T-helper 1 cell (primary cell): ENCODE measurements around the gene CCSER1.

ENCODE experiments used
- DNase-seq, 5 donors: peaks; one replicate each; pipeline ENCODE4 v3.0.0-alpha.2; 2012 to 2020

The CCSER1 gene

DNA sequence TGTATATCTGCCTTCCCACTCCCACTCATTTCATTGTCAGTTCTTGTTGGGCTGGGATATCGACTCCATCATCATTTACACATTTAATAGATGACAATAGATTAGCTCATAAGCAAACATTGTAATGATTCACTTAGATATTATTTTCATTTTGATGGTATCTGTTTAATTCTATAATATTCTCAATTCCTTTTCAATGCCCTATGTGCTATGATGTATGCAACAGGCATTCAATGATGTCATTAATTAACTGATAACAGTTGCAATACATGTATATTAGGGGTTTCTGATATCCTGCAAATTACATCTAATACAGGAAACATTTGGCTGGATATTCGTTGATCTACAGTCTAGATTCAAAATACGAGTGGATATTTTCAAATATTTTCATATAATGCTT is 850.5 kb downstream of the CCSER1 start:
- no peak for DNase-seq

DNA sequence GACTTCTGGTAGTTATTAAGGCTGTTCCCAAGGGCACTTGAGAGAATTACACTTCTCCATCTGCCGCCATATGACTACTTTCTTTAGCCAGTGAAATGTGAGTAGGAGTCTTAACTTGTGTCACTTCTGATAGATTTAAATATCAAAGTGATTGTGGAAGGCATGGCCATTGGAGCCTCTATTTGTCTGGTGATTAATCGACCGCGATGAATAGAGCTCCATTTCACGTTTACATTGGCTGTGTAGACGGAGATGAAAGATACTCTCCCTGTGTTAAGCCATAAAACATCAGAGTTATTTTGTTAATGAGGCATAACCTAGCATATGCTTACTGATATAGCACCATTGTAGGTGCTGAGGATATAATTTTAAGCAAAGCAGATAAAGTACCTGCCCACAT is 852.4 kb downstream of the CCSER1 start:
- DNase-seq, result no peak

DNA sequence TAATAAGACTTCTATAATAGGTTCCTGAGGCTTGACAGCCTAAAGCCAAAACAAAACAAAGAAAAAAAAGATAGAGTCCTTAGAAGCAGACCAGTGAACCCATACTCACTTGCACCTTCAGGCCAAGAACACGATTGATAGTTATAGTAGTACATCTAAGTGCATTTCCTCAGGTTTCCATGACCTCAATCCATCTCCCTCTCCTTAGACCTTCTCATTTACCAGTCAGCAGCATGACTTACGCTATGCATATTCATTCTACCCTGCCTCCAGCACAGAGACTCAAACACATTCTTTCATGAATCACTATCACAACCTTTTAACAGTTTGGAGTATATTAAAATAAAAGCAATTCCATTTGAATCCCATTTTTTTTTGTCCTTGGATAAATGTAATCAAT is 855.6 kb downstream of the CCSER1 start:
- DNase-seq, result no peak

DNA sequence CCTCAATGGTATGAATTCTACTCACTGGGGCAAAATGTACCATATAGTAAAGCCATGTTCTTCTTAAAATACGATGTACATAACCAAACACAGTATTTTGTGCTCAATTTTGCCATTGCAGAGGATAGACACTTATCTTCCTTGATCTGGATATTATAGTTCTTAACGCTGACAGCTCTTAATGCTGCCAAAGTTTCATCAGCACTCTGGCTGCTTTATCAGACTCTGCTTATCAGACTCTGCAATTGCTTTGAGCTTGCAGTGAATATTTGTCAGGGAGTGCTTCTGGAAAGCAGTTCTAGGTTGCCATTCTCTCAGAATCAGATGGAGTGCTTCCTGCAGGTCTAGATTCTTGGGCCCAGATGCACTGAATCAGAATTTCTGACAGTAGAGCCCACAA is 863.1 kb downstream of the CCSER1 start:
- no peak for DNase-seq

DNA sequence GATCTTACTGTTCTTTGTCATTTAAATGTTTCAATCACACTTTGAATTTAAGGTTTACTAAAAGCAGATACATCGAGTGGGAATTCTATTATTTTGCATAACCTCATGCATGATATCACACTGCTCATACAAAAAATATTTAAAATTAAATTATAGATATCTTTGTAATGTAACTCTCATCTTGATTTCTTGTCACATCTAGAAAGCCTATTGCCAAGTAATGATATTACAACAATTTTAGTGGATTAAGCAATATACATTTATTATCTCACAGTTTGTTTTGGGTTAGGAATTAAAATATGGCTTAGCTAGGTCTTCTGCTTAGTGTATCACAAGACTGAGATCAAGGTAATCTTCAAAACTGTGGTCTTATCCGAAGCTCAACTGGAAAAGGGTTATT is 865.0 kb downstream of the CCSER1 start:
- DNase-seq, result no peak

DNA sequence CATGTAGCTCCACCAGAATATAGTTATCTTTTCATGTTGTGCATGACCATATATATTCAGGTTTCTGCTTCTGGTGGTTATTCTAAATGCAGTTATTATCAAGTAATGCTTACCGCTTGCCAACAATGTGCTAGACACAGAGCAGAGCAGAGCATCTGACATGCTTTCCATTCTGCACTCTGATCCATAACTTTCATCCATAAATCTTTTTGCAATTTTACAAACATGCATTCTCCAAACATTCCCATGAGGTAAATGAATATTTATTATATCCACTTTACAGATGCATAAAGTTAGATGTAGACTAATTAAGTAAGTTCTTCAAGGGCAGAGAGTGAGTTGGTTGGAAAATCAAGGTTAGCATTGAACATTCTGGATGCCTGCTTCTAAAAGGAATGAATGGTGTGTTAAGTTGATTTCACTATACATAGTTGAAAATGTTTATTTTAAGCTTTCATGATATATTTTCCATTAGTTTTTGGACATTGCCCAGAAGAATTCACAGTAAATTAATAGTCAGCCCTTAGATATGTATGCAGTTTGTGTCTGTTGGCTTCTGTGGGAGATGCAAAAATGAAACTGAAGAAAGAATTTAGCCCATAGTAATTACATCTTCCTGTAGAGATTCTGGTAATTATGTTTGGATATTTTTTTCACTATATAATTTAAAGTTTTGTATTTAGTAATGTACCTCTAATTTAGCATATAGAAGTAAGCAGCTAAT is 867.8 kb downstream of the CCSER1 start:
- no peak for DNase-seq

DNA sequence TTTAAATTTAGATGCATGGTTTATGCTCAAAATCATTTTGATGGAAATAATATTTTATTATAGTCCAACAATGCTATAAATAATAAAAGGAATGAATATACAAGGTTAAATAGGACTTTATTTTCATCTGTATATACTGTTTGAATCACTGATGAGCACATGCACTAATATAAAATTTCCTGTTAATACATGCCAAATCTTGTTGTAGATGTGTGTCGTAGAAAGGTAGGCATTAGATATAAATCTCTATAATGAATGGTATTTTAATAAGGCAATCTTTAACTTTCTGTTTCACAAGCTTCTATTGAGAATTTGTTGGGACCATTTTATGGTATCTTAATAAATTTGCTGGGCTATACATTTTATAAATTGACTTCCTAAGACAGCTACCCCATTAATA is 868.8 kb downstream of the CCSER1 start:
- no peak for DNase-seq

DNA sequence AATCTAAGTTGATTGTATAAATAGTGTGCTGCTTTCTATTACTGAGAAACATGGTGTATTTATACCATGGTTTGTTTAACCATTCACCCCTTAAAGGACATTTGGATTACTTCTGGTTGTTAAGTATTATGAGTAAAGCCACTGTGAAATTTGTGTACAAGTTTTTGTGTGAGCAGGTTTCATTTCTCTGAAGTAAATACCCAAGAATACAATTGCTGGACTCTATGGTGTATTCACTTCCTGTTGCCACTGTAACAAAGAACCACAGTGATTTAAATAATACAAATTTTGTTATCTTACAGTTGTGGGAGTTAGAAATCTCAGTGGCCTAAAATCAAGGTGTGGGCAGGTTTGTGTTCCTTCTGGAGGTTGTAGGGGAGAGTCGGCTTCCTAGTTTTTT is 869.6 kb downstream of the CCSER1 start:
- no peak for DNase-seq

DNA sequence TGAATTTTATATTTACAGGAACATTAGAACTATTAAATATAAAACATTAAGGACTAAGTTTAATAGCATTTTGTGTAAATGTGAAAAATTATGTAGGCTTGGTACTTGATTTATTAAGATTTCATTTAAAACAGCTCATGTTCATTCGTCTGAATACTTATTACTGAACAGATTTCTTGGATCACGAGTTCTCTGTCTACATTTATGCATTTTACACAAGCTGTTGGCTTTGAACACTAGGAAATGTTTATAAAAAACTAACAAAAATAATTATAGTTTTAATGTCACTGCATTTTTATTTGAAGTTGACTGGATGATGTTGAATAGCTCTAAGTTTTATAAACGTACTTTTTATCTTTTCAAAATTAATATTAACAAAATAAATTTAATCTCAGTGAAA is 888.7 kb downstream of the CCSER1 start:
- no peak for DNase-seq

DNA sequence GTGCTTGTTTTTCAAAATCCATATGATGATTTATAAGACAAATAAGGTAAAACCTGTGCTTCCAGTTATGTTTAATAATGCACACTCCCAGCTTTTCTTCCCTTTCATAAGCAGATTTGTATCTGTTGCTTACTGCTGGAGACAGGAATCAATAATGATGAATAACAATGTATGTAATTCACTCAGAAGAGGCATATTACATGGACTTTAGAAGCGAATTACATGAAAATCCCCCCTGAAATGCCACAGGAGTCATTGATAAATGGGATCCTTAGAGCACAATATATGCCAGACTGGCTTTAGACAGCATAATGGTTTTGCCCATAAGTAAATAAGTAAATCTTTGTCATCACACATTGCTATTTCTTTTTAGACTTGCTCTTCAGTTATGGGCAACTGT is 892.3 kb downstream of the CCSER1 start:
- DNase-seq, result no peak

DNA sequence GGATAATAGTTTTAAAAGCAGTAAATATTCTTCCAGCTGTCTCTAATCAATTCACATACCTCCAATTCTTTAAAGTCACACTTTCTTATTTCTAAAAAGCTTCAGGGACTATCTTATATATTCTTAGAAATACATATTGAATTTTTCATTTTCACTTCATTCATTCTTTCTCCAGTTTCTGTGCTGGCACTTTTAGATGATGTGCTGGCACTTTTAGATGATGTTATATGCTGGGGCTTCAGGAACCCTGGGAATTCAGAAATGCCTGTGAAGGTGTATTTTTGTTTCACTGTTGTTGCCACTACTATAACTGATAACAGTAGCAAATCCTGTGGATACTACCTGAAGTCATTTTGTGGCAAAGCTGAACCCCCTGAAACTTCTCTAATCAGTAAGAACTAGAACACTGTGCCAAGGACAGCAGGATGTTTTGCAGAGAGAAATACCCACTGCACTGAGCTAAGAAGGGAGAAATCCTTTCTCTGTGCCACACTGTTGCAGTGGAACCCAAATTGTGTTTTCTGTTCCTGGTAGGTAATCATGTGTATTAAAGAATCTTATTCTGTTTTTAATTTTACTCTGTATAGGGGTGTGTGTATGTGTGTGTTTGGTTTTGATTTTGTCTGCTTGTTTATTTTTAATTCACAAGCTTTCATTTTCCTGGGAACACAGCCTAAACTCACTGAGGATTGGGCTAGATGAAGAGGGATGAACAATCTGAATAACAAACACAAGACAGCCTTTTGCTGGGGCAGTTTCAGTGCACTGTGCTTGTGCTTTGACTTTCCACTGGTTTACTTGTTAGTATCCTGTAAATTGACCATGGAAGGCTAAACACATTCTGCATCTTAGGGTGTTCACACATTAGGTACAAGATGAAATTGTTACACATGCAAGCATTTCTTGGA is 898.3 kb downstream of the CCSER1 start:
- no peak for DNase-seq

DNA sequence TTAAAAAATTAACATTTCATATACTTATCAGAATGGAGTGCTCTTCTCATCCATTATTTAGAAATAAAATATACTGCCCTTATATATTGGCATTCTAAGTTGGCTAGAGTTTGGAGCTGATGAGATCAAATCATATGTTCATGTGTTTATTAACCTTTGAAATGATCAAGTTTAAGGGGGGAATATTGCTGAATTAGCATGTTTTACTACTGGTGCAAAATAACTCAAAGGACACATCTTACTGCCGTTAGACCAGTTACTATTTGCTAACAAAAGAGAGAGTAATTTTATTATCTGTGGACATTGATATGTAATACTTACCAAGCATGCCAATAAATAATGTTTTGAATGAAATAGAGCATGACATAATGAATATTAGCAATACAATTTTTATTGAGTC is 901.0 kb downstream of the CCSER1 start:
- DNase-seq, result no peak

DNA sequence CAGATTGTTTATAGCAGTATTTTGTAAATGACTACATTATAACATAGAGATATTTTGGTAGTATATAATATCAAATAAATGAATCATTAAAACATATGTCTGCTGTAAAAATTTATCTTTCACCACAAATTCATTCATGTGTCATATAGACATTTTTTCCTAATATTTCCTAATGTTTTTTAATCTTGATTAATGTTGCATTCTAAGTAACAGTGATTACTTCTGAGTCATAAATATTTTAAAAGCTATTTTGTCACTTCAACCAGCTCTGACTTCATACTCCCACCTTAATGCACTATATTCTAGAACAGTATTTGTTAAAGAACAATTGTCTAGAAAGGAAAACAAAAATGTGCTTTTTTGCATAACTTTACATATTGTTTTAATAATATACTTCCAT is 904.6 kb downstream of the CCSER1 start:
- DNase-seq, result no peak

DNA sequence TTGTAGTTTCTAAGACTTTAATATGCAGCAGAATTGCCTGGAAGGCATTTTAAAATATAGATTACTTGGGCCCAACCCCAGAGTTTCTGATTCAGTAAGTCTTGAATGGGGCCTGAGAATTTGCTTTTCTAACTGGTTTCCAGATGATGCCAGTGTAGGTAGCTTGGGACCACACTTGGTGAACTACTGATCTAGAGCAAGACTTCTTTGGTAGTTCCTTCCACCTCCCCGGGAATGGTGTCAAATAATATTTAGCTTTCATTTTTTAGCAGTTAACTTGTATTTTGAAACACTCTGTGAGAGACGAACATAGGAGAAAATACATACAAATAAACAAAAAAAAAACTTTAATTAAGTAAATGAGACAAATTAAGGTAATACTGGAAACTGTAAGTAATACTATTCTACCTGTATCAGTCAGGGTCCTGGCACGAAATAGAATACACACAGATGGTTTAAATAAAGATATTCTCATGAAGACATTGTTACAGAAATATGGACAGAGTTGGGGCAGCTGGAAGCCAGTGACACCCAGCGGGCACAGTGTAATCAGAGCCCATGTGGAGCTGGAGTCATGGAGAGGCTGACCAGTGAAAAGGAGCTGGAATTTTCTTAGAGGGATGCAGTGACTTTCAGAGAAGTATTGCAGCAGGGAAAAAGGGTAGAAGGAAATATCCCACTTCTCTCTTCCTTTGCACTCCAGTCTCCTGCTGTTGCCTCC is 905.7 kb downstream of the CCSER1 start:
- DNase-seq, result no peak

DNA sequence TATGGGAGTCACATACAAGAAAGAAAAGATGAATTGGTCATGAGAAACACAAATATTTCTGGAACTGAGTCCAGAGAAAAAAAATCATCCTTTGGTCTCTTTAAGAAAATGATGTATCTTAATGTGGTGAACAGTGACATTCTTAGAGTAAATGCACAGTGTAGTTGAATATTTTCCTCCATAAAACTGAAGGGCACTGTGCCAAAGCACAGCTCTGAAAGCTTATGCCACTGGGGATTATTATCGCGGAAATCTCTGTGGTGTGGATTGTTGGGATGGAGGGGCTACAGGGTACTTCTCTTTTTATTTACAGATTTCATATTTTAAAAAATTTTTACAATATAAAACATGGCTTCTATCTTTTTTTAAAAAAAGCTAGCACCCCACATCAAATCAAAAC is 908.1 kb downstream of the CCSER1 start:
- DNase-seq, result no peak

DNA sequence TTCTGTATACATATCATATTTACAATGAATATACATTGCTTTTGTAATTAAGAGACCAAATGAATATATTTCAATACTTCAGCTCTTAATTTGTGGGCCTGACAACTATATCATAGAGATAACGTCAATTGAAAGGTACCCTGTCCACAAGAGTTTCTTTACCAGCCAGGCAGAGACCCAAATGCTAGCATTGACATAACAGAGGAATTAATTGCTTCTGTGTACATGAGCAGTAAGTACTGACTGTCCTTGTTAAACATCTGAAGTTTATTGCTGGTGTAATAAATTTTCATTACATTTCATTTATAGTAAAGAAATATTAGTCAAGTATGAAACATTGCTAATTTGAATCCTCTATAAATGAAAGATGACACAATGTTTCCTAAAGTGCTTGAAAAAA is 910.8 kb downstream of the CCSER1 start:
- DNase-seq, result no peak

DNA sequence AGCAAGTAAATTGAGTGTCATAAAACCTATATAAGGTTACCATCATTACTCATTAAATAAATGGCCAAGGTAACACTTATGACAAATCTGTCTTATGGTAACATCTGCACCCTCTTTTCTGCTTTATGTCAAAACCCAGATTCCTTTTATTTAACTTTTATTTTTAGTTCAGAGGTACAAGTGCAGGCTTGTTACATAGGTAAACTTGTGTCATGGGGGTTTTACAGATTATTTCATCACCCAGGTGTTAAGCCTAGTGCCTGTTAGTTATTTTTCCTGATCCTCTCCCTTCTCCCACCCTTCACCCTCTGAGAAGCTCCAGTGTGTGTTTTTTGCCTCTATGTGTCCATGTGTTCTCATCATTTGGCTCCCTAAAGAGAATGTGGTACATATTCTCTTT is 930.7 kb downstream of the CCSER1 start:
- no peak for DNase-seq

DNA sequence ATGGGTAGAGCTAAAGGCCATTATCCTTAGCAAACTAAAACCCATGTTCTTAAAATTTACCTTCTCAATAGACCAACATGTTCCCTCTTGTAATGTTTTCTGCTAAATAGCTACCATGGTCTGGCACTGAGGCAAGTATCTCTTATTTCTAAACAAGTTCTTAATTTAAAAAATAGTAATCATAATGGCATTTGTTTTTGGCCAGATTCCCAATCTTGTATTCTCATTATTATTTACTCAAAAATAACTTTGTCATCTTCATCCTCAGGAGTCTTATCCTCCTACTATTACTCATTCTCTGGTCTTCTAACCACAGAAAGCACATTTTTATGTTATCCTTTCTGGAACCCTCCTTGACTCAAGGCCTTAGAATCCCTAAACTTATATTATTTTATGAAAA is 931.2 kb downstream of the CCSER1 start:
- DNase-seq, result no peak

DNA sequence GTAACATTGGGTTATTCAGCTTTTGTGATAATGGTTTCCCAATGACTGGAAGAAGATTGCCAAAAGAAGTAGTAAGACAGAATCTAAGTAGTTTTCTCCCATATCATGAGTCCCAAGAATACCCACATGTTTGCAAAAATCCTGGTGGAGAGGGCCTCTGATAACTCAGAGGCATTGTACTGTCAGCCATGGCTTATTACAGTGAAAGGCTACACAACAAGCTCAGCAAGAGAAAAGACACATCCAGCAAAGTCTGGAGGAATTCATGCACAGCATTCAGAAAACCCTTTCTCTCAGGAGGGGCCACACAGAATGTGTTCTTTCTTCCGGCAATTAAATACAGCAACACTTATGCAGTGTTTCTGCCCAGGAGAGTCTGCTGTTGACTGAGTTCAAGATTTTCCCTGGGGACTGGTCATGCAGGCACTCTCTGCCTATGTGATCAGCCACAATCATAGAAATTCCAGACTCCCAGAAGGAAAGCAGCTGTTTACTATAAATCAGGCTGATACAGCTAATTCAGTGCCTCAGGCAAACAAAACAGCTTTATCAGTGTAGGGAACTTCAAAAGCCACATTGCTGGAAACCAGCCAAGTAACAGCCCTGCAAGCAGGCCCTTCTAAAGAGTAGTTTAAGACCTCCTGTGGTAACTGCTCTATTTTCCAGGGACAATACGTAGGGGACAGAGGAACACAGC is 937.1 kb downstream of the CCSER1 start:
- no peak for DNase-seq

DNA sequence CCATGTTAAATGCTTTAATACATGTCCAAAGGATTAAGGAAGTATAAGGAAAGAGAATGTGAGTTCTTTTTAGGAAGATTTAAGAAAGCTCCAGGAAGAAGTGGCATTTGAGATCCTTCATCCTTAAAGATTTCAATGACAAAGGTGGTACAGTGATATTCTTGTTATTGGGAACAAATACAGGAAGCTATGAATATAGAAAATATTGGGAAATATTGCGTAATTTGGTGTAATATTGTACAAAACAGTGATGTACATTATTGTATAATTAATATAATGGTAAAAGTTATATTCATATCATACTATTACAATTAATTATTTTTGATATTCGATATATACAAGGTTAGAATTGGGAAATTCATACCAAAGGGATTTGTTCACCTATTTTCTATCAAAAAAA is 937.9 kb downstream of the CCSER1 start:
- DNase-seq, result no peak

DNA sequence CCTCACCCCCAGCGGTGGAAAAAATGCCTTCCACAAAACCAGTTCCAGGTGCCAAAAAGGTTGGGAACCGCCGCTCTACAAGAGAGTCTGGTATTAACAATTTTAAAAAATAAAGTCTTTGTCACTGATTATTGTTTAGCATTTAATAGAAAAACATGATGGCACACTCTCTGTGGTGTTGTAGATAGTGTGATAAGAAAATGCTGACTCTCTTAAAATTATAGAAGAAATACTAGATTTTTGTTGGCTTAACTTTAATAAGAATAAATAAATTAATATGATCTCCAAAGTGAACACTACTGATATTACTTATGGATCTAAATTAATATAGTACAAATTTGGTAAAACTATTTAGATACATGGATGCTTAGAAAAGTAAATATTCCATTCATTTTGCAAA is 943.5 kb downstream of the CCSER1 start:
- DNase-seq, result no peak

DNA sequence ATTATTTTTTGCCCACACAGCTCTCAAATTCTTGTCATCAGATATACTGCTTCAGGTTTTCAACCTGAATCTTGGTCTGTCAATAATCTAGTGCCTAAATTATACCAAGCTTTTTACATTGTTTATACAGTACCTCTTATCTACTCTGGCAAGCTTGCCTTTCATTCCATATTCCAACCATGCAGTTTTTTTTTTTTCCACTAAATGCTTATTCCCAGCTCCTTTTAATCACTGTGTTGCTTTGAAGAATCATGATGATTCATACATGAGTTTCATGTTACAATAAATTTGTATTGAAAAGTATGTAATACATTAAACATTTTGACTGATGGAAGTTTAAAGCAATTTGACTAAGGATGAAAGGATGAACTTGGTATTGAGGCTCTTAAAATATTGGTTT is 949.0 kb downstream of the CCSER1 start:
- no peak for DNase-seq

DNA sequence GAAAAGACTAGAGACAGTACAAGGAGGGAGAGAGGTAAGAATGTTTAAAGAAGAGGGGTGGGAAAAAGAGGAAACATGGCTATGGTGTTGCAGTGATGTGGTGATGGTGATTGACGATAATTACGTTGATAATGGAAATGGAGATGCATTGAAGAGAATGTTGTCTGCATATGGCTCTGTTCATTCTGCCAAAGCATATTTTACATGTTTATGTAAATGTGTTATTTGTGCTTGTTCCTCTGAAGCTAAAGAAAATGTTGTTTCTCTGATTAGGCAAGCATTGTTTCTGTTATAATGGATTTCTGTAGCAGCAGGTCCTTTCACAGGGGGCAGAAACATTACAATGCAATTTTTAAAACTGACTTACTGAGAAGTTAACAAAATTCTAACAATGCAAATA is 958.8 kb downstream of the CCSER1 start:
- DNase-seq, result no peak
